ENCODE data around the gene UBN1. TPM values are rescaled to one million over a fixed set of nuclear protein-coding genes. Genes with fewer than 3 reads are reported as not detected.
A peak's percentile ranks its signal among the peaks of the same experiment; 100 is the strongest.

Gene UBN1
- total and polyA plus RNA-seq, 10 of the 15 experiments (the other 5 are each of a cell fraction or from before 2014, with no cell fraction given): 2.1 to 32.5 (median 13.9) TPM

GRCh38 chr16:4811773-4812172 is 35.5 kb upstream of the UBN1 start:
- FAIRE-seq: no peak
- H3K9me3 ChIP-seq (replicated peaks; ENCODE audit: control insufficient read depth, insufficient read depth, low read length): no peaks in the 10 kb centered on the region
- H4K20me1 ChIP-seq (ENCODE audit: control insufficient read depth, insufficient read depth): no peaks in the 10 kb centered on the region
- ATAC-seq: no peak
- 94% methylated on average over 9 of the region's 9 CpGs for WGBS (ENCODE audit: insufficient coverage, insufficient replicate concordance, low lambda C conversion rate, missing lambda C conversion rate)
- in situ Hi-C loops (cut with MboI) (no loop called here), intact Hi-C loops (cut with micrococcal nuclease; ENCODE audit: unreplicated experiment) (no loop called here)
- BruUV-seq (replicated peaks): TSS peak; percentile 16
- POLR2A ChIA-PET: no interaction called here
- H3K4me3 ChIP-seq: no peak overlapping the region
- SMC1A ChIA-PET (ENCODE audit: uncharacterized antibody, unreplicated experiment): interaction anchor here (1.1 kb wide), 1 partner anchor 9 kb away, joined by 4 read pairs; no protein-coding TSS in a partner anchor
- H3K36me3 ChIP-seq (ENCODE audit: control insufficient read depth in 2 of 2, insufficient read depth in 2 of 2, low read length in 1 of 2): peaks cover 16 to 31% of the 10 kb centered on the region in 2 experiments
- no peak overlapping the region for H3K9ac ChIP-seq (ENCODE audit: control insufficient read depth, insufficient read depth, low read length)
- no peak for TF ChIP-seq POU2F2 (IDR thresholded peaks at IDR 0.05; ENCODE audit: borderline replicate concordance, low read depth, low read length)
- H3K27me3 ChIP-seq (replicated peaks in 1 of 2; ENCODE audit: control insufficient read depth in 2 of 2, insufficient read depth in 2 of 2, low read length in 1 of 2): no peaks in the 10 kb centered on the region
- CTCF ChIA-PET: no interaction called here
- H3K4me2 ChIP-seq (ENCODE audit: control insufficient read depth, insufficient read depth): no peak overlapping the region
- DNase-seq (ENCODE audit: low read depth, low spot score): no peak
- H3K27ac ChIP-seq (ENCODE audit: control insufficient read depth, insufficient read depth): no peak overlapping the region
- H2AFZ ChIP-seq (ENCODE audit: control insufficient read depth, low read depth, low read length): no peak overlapping the region
- no peaks in the 10 kb centered on the region for H3K4me1 ChIP-seq (ENCODE audit: control insufficient read depth, insufficient read depth, low read length)
- RAD21 ChIA-PET (ENCODE audit: unreplicated experiment): no interaction called here
- H3K79me2 ChIP-seq (ENCODE audit: control insufficient read depth, insufficient read depth, low read length): no peaks in the 10 kb centered on the region

GRCh38 chr16:4813251-4814003 is 33.9 kb upstream of the UBN1 start:
- TF ChIP-seq RAD21 (IDR thresholded peaks at IDR 0.05; ENCODE audit: insufficient read depth, low read depth, low read length) (no peak), MEF2B (IDR thresholded peaks at IDR 0.05; ENCODE audit: partially characterized antibody, poor library complexity, severe bottlenecking) (no peak), BCL11A (IDR thresholded peaks at IDR 0.05; ENCODE audit: low read depth, low read length) (no peak), IRF3 (IDR thresholded peaks at IDR 0.05) (no peak), HDAC6 (IDR thresholded peaks at IDR 0.05; ENCODE audit: unreplicated experiment) (no peak), NR2C2 (IDR thresholded peaks at IDR 0.05; ENCODE audit: borderline replicate concordance, control insufficient read depth, insufficient read length, low read depth) (no peak), YBX1 (IDR thresholded peaks at IDR 0.05) (no peak), SPI1 (IDR thresholded peaks at IDR 0.05; ENCODE audit: borderline replicate concordance, insufficient read depth, low read depth, low read length) (no peak), POLR2A (IDR thresholded peaks at IDR 0.05; ENCODE audit: low read depth, low read length) (no peak), ZNF207 (IDR thresholded peaks at IDR 0.05; ENCODE audit: borderline replicate concordance) (no peak), NR2F1 (conservative IDR thresholded peaks at IDR 0.05) (no peak)
- TF ChIP-seq, protein P1, sequence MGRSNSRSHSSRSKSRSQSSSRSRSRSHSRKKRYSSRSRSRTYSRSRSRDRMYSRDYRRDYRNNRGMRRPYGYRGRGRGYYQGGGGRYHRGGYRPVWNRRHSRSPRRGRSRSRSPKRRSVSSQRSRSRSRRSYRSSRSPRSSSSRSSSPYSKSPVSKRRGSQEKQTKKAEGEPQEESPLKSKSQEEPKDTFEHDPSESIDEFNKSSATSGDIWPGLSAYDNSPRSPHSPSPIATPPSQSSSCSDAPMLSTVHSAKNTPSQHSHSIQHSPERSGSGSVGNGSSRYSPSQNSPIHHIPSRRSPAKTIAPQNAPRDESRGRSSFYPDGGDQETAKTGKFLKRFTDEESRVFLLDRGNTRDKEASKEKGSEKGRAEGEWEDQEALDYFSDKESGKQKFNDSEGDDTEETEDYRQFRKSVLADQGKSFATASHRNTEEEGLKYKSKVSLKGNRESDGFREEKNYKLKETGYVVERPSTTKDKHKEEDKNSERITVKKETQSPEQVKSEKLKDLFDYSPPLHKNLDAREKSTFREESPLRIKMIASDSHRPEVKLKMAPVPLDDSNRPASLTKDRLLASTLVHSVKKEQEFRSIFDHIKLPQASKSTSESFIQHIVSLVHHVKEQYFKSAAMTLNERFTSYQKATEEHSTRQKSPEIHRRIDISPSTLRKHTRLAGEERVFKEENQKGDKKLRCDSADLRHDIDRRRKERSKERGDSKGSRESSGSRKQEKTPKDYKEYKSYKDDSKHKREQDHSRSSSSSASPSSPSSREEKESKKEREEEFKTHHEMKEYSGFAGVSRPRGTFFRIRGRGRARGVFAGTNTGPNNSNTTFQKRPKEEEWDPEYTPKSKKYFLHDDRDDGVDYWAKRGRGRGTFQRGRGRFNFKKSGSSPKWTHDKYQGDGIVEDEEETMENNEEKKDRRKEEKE (IDR thresholded peaks at IDR 0.05): no peak
- TF ChIP-seq, protein P2, sequence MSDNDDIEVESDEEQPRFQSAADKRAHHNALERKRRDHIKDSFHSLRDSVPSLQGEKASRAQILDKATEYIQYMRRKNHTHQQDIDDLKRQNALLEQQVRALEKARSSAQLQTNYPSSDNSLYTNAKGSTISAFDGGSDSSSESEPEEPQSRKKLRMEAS (IDR thresholded peaks at IDR 0.05; ENCODE audit: low read depth, low read length): no peak
- RAD21 ChIA-PET (ENCODE audit: unreplicated experiment): no interaction called here
- H3K4me1 ChIP-seq (ENCODE audit: control insufficient read depth, insufficient read depth, low read length): no peaks in the 10 kb centered on the region
- SMC1A ChIA-PET (ENCODE audit: uncharacterized antibody, unreplicated experiment): no interaction called here
- no peak overlapping the region for H2AFZ ChIP-seq (ENCODE audit: control insufficient read depth, low read depth, low read length)
- no peaks in the 10 kb centered on the region for H3K9me3 ChIP-seq (replicated peaks; ENCODE audit: control insufficient read depth, insufficient read depth, low read length)
- WGBS (ENCODE audit: insufficient coverage, insufficient replicate concordance, low lambda C conversion rate, missing lambda C conversion rate): 97% methylated on average over 16 of the region's 16 CpGs
- H3K9ac ChIP-seq (ENCODE audit: control insufficient read depth, insufficient read depth, low read length): no peak overlapping the region
- no peaks in the 10 kb centered on the region for H4K20me1 ChIP-seq (ENCODE audit: control insufficient read depth, insufficient read depth)
- FAIRE-seq: no peak
- DNase-seq (ENCODE audit: low read depth, low spot score): no peak
- H3K27me3 ChIP-seq (replicated peaks in 1 of 2; ENCODE audit: control insufficient read depth in 2 of 2, insufficient read depth in 2 of 2, low read length in 1 of 2): no peaks in the 10 kb centered on the region
- no peaks in the 10 kb centered on the region for H3K79me2 ChIP-seq (ENCODE audit: control insufficient read depth, insufficient read depth, low read length)
- BruUV-seq (replicated peaks): no TSS peak
- no peak overlapping the region for H3K4me2 ChIP-seq (ENCODE audit: control insufficient read depth, insufficient read depth)
- CTCF ChIA-PET: no interaction called here
- POLR2A ChIA-PET: interaction anchor here (0.7 kb wide), 1 partner anchor 345 kb away, joined by 4 read pairs; no protein-coding TSS in a partner anchor
- peaks cover 21 to 28% of the 10 kb centered on the region in 2 experiments for H3K36me3 ChIP-seq (ENCODE audit: control insufficient read depth in 2 of 2, insufficient read depth in 2 of 2, low read length in 1 of 2)
- H3K27ac ChIP-seq (ENCODE audit: control insufficient read depth, insufficient read depth): no peak overlapping the region
- intact Hi-C loops (cut with micrococcal nuclease; ENCODE audit: unreplicated experiment) (no loop called here), in situ Hi-C loops (cut with MboI) (no loop called here)
- ATAC-seq: no peak
- no peak overlapping the region for H3K4me3 ChIP-seq
